ENCODE measurements around the gene ARHGEF10L. TPM values are rescaled to one million over a fixed set of nuclear protein-coding genes. Genes with fewer than 3 reads are reported as not detected.
A peak's percentile ranks its signal among the peaks of the same experiment; 100 is the strongest.

ARHGEF10L gene
- total RNA-seq, 2 donors from 2014 or later, result 0.35 TPM; not detected in 1

- Mint-ChIP-seq H3K4me1 (no peaks in the 10 kb centered on the region), H3K27ac (no peak overlapping the region), H3K36me3 (ENCODE audit: low read depth) (peaks cover 2% of the 10 kb centered on the region), H3K4me3 (no peak overlapping the region), H3K27me3 (peaks cover 42% of the 10 kb centered on the region)
- ATAC-seq (no peak), DNase-seq (no peak)
- no peaks in the 10 kb centered on the region for H3K9me3 ChIP-seq (ENCODE audit: control insufficient read depth, low read length, poor library complexity, severe bottlenecking)
Measured at GRCh38 chr1:17683598-17683997, 144.1 kb downstream of the ARHGEF10L start.

GRCh38 chr1:17684810-17685209 lies 145.3 kb downstream of the ARHGEF10L start:
- peaks cover 2% of the 10 kb centered on the region for H3K36me3 Mint-ChIP-seq (ENCODE audit: low read depth)
- peaks cover 42% of the 10 kb centered on the region for H3K27me3 Mint-ChIP-seq
- H3K27ac Mint-ChIP-seq, result no peak overlapping the region
- H3K4me3 Mint-ChIP-seq, result no peak overlapping the region
- H3K9me3 ChIP-seq (ENCODE audit: control insufficient read depth, low read length, poor library complexity, severe bottlenecking), result no peaks in the 10 kb centered on the region
- H3K4me1 Mint-ChIP-seq, result no peaks in the 10 kb centered on the region
- no peak for DNase-seq
- no peak for ATAC-seq

GRCh38 chr1:17686258-17686657 lies 146.8 kb downstream of the ARHGEF10L start:
- ATAC-seq, result no peak
- H3K4me3 Mint-ChIP-seq, result no peak overlapping the region
- H3K27me3 Mint-ChIP-seq, result peaks cover 38% of the 10 kb centered on the region
- H3K27ac Mint-ChIP-seq, result peak overlapping the region; percentile 59
- H3K4me1 Mint-ChIP-seq, result no peaks in the 10 kb centered on the region
- H3K9me3 ChIP-seq (ENCODE audit: control insufficient read depth, low read length, poor library complexity, severe bottlenecking), result no peaks in the 10 kb centered on the region
- peaks cover 2% of the 10 kb centered on the region for H3K36me3 Mint-ChIP-seq (ENCODE audit: low read depth)
- DNase-seq, result no peak

GRCh38 chr1:17687145-17687544 lies 147.6 kb downstream of the ARHGEF10L start:
- no peaks in the 10 kb centered on the region for H3K9me3 ChIP-seq (ENCODE audit: control insufficient read depth, low read length, poor library complexity, severe bottlenecking)
- H3K4me1 Mint-ChIP-seq, result no peaks in the 10 kb centered on the region
- no peak overlapping the region for H3K4me3 Mint-ChIP-seq
- H3K27me3 Mint-ChIP-seq, result peaks cover 31% of the 10 kb centered on the region
- H3K27ac Mint-ChIP-seq, result no peak overlapping the region
- H3K36me3 Mint-ChIP-seq (ENCODE audit: low read depth), result peaks cover 2% of the 10 kb centered on the region
- no peak for ATAC-seq
- no peak for DNase-seq

DNA sequence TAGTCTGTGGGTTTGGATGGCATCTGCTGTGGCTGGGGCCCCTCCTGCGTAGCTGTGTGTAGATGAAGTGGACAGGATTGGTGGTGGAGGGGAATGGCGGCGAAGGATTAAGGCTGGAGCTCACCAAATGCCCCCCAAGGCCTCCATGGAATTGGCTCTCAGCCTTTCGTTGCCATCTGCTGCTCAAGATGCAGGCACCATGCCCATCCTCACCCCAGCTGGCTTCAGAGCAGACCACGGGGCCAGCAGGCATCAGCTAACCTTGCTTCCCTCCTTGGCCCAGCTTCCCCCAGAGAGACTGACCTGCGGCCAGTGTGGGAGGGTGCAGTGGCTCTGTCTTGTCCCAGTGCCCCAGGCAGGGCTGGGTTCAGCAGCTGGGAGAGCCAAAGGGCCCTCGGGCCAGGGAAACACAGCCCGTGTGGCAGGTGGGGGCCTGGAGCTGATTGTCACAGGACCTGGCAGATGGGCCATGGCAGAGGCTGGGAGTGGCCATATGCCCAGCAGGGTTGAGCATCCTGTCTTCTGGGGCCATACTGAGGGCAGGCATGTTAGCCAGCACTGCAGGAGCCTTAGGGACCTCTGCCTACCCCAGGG lies 148.8 kb downstream of the ARHGEF10L start:
- no peak for DNase-seq
- H3K4me1 Mint-ChIP-seq, result no peaks in the 10 kb centered on the region
- H3K27ac Mint-ChIP-seq, result no peak overlapping the region
- no peaks in the 10 kb centered on the region for H3K9me3 ChIP-seq (ENCODE audit: control insufficient read depth, low read length, poor library complexity, severe bottlenecking)
- H3K36me3 Mint-ChIP-seq (ENCODE audit: low read depth), result peaks cover 7% of the 10 kb centered on the region
- H3K27me3 Mint-ChIP-seq, result peaks cover 39% of the 10 kb centered on the region
- H3K4me3 Mint-ChIP-seq, result no peak overlapping the region
- no peak for ATAC-seq

- no peak overlapping the region for H3K27ac Mint-ChIP-seq
- peaks cover 7% of the 10 kb centered on the region for H3K36me3 Mint-ChIP-seq (ENCODE audit: low read depth)
- H3K4me3 Mint-ChIP-seq, result no peak overlapping the region
- ATAC-seq (no peak), DNase-seq (no peak)
- H3K9me3 ChIP-seq (ENCODE audit: control insufficient read depth, low read length, poor library complexity, severe bottlenecking), result no peaks in the 10 kb centered on the region
- H3K27me3 Mint-ChIP-seq, result peaks cover 42% of the 10 kb centered on the region
- H3K4me1 Mint-ChIP-seq, result no peaks in the 10 kb centered on the region
Measured at GRCh38 chr1:17689011-17689410, 149.5 kb downstream of the ARHGEF10L start.

GRCh38 chr1:17690906-17691634 lies 151.6 kb downstream of the ARHGEF10L start:
- peaks cover 5% of the 10 kb centered on the region for H3K36me3 Mint-ChIP-seq (ENCODE audit: low read depth)
- DNase-seq (no peak), ATAC-seq (no peak)
- no peaks in the 10 kb centered on the region for H3K4me1 Mint-ChIP-seq
- no peak overlapping the region for H3K27ac Mint-ChIP-seq
- no peaks in the 10 kb centered on the region for H3K9me3 ChIP-seq (ENCODE audit: control insufficient read depth, low read length, poor library complexity, severe bottlenecking)
- no peak overlapping the region for H3K4me3 Mint-ChIP-seq
- H3K27me3 Mint-ChIP-seq, result peaks cover 34% of the 10 kb centered on the region

- no peaks in the 10 kb centered on the region for H3K9me3 ChIP-seq (ENCODE audit: control insufficient read depth, low read length, poor library complexity, severe bottlenecking)
- H3K27me3 Mint-ChIP-seq, result peaks cover 25% of the 10 kb centered on the region
- H3K4me3 Mint-ChIP-seq, result no peak overlapping the region
- ATAC-seq (no peak), DNase-seq (no peak)
- no peak overlapping the region for H3K27ac Mint-ChIP-seq
- peaks cover 5% of the 10 kb centered on the region for H3K36me3 Mint-ChIP-seq (ENCODE audit: low read depth)
- H3K4me1 Mint-ChIP-seq, result no peaks in the 10 kb centered on the region
Measured at GRCh38 chr1:17692645-17693044, 153.1 kb downstream of the ARHGEF10L start.

DNA sequence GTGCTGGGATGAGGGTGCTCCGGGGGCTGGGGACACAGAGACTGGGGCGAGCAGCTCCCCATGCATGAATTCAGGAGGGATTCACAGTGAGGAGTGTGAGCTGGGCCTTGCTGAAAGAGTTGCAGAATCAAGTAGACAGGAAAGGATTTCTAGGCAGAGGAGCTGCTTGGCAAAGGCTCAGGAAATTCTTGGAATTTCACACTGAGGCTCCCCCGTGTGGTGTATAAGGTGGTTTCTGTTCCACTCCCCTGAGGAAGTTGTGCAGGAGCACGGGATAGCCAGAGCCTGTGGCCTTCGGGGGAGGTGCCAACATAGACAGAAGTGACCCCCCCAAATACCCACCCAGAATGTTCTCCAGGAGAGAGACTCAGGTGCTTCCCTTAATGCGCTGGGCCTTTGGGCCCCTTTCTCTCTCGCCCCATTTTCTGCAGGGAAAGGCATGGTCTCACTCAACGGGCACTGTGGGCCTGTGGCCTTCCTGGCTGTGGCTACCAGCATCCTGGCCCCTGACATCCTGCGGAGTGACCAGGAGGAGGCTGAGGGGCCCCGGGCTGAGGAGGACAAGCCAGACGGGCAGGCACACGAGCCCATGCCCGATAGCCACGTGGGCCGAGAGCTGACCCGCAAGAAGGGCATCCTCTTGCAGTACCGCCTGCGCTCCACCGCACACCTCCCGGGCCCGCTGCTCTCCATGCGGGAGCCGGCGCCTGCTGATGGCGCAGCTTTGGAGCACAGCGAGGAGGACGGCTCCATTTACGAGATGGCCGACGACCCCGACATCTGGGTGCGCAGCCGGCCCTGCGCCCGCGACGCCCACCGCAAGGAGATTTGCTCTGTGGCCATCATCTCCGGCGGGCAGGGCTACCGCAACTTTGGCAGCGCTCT lies 157.2 kb downstream of the ARHGEF10L start:
- Mint-ChIP-seq H3K27me3 (peaks cover 42% of the 10 kb centered on the region), H3K27ac (no peak overlapping the region), H3K4me1 (no peaks in the 10 kb centered on the region), H3K36me3 (ENCODE audit: low read depth) (peaks cover 5% of the 10 kb centered on the region), H3K4me3 (no peak overlapping the region)
- H3K9me3 ChIP-seq (ENCODE audit: control insufficient read depth, low read length, poor library complexity, severe bottlenecking), result no peaks in the 10 kb centered on the region
- no peak for ATAC-seq
- no peak for DNase-seq

GRCh38 chr1:17697458-17697857 lies 158.0 kb downstream of the ARHGEF10L start:
- H3K4me3 Mint-ChIP-seq, result no peak overlapping the region
- peaks cover 38% of the 10 kb centered on the region for H3K27me3 Mint-ChIP-seq
- no peaks in the 10 kb centered on the region for H3K4me1 Mint-ChIP-seq
- ATAC-seq, result no peak
- H3K9me3 ChIP-seq (ENCODE audit: control insufficient read depth, low read length, poor library complexity, severe bottlenecking), result no peaks in the 10 kb centered on the region
- no peak overlapping the region for H3K27ac Mint-ChIP-seq
- DNase-seq, result no peak
- H3K36me3 Mint-ChIP-seq (ENCODE audit: low read depth), result peaks cover 5% of the 10 kb centered on the region

DNA sequence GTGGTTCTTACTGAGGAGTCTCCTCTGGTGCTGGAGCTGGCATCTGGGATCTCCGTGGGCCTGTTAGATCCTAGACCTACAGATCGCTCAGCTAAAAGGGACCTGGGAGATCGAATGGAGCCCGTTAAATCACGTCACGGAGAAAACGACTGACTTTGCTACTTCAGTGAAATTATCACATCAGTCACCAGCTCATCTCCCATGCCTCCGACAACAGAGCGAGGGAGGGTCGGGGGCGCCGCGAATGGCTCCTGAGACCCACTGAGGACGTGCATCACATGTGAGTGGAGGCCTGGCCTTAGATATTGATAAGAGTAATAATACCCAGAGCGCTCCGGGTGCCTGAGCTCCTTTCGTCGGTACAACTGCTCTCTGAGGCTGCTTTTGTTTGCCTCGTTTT lies 160.1 kb downstream of the ARHGEF10L start:
- no peaks in the 10 kb centered on the region for H3K4me1 Mint-ChIP-seq

GRCh38 chr1:17700945-17701810 lies 161.7 kb downstream of the ARHGEF10L start:
- no peak for DNase-seq
- Mint-ChIP-seq H3K4me3 (no peak overlapping the region), H3K27me3 (peaks cover 16% of the 10 kb centered on the region), H3K36me3 (ENCODE audit: low read depth) (no peaks in the 10 kb centered on the region), H3K4me1 (no peaks in the 10 kb centered on the region), H3K27ac (no peak overlapping the region)
- ATAC-seq, result no peak
- no peaks in the 10 kb centered on the region for H3K9me3 ChIP-seq (ENCODE audit: control insufficient read depth, low read length, poor library complexity, severe bottlenecking)

More for the DNA sequence above, 160.1 kb downstream of the ARHGEF10L start:
- no peaks in the 10 kb centered on the region for H3K9me3 ChIP-seq (ENCODE audit: control insufficient read depth, low read length, poor library complexity, severe bottlenecking)
- no peak for DNase-seq
- no peaks in the 10 kb centered on the region for H3K36me3 Mint-ChIP-seq (ENCODE audit: low read depth)
- H3K4me3 Mint-ChIP-seq, result no peak overlapping the region
- H3K27me3 Mint-ChIP-seq, result peaks cover 23% of the 10 kb centered on the region
- no peak for ATAC-seq
- no peak overlapping the region for H3K27ac Mint-ChIP-seq
